Measurements from ENCODE around the gene STK4. TPM values are rescaled to one million over a fixed set of nuclear protein-coding genes. Genes with fewer than 3 reads are reported as not detected.

The STK4 gene
- total and polyA plus RNA-seq, 2 donors (not counting 3 experiments of a cell fraction or from before 2014, with no cell fraction given) = 9.1 to 29.6 TPM

DNA sequence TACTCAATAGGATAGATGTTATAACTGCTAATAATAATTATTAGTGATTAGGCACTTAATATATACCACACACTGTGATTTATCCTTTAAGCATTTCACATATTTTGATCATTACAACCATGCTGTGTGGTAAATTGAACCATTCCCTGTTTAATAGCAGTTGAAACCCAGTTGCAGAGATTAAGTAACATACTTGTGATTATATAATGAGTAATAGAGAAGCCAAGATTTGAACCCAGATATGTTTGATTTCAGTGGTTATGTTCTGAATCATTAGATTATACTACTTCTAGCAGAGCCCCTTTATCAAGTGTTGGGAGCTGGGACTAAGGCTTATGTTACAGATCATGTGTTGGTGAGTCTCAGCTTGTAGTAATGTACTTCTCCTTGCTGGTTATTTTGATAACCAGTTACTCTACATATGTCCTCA lies 44.1 kb downstream of the STK4 start:
- Histone ChIP-seq H3K4me1 (ENCODE audit: control insufficient read depth, extremely low read depth, insufficient read depth, low read length) (no peaks in the 10 kb centered on the region), H3K4me3 (replicated peaks in 1 of 3; ENCODE audit: insufficient read depth in 1 of 3, low read depth in 1 of 3, low read length in 3 of 3) (no peak overlapping the region), H3K4me2 (ENCODE audit: insufficient read depth, low read length) (no peak overlapping the region), H2AFZ (ENCODE audit: low read depth, low read length) (no peak overlapping the region), H3K79me2 (ENCODE audit: control insufficient read depth, insufficient read depth, low read length) (peaks cover 2% of the 10 kb centered on the region), H3K36me3 (ENCODE audit: control insufficient read depth in 2 of 2, extremely low read depth in 1 of 2, insufficient read depth in 2 of 2, low read length in 2 of 2) (peaks cover 0 to 3% of the 10 kb centered on the region in 2 experiments), H4K20me1 (replicated peaks; ENCODE audit: control insufficient read depth, extremely low read depth, insufficient read depth, low read length) (no peaks in the 10 kb centered on the region), H3K9ac (replicated peaks; ENCODE audit: extremely low read depth, insufficient read depth, low read length) (no peak overlapping the region), H3K9me1 (replicated peaks; ENCODE audit: control insufficient read depth, extremely low read depth, insufficient read depth, low read length) (no peaks in the 10 kb centered on the region), H3K27me3 (ENCODE audit: control insufficient read depth in 2 of 2, insufficient read depth in 2 of 2, low read length in 2 of 2) (no peaks in the 10 kb centered on the region), H3K27ac (ENCODE audit: insufficient read depth, low read depth, low read length) (no peak overlapping the region), H3K9me3 (replicated peaks; ENCODE audit: control insufficient read depth, insufficient read depth, low read length) (no peaks in the 10 kb centered on the region)
- intact Hi-C loops (cut with micrococcal nuclease) (loop anchor here (2.0 kb wide), 1 partner anchor 34 kb away; no protein-coding TSS in a partner anchor), dilution Hi-C loops (cut with MboI; ENCODE audit: extremely low pct_ligation_motif_present, low sequenced_read_pairs) (no loop called here)
- no TSS peak for BruUV-seq (replicated peaks)
- peak; percentile 10 for DNase-seq (ENCODE audit: low read depth, low spot score)
- no peak for FAIRE-seq
- no peak for TF ChIP-seq JUN (IDR thresholded peaks at IDR 0.05; ENCODE audit: borderline replicate concordance, insufficient read depth, insufficient read length, low read depth)
- peak; percentile 9 for TF ChIP-seq FOS (IDR thresholded peaks at IDR 0.05; ENCODE audit: borderline replicate concordance, insufficient read depth, low read length)
- peak; percentile 71 for TF ChIP-seq GATA2 (IDR thresholded peaks at IDR 0.05; ENCODE audit: insufficient read depth, insufficient read length, low read depth, low read length)
- ChIA-PET POLR2A (no interaction called here), CTCF (interaction anchor here (0.7 to 7.0 kb wide), 34 partner anchors 9 to 308 kb away, joined by 3 to 106 read pairs (median 5); partner anchors contain the start of gene KCNS1)

DNA sequence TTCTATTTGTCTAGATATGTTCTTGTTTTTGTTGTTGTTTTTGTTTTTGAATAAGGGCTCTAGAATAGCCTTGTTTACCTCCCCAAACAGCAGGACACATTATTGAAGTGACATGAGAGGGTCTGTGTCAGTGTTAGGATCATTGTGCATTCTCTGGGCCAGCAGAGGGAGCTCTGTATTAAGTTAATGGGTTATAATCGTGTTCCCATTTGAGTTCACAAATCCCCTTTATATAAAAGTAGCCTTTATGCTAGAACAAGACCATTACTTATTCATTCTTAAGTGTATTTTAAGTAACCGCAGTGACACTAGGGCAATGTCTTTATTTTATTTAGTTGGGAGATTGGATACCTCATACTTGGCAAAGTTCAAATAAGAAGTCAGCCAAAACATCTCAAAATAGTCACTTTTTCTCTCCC lies 44.8 kb downstream of the STK4 start:
- H3K4me3 ChIP-seq (replicated peaks in 1 of 3; ENCODE audit: insufficient read depth in 1 of 3, low read depth in 1 of 3, low read length in 3 of 3) = no peak overlapping the region
- ChIA-PET CTCF (interaction anchor here (0.7 to 7.0 kb wide), 36 partner anchors 8 to 760 kb away, joined by 3 to 106 read pairs (median 5); partner anchors contain the start of gene KCNS1), POLR2A (no interaction called here)
- H3K9ac ChIP-seq (replicated peaks; ENCODE audit: extremely low read depth, insufficient read depth, low read length) = no peak overlapping the region
- intact Hi-C loops (cut with micrococcal nuclease) (loop anchor here (1.0 to 2.0 kb wide), 6 partner anchors 34 to 280 kb away; partner anchors contain the start of gene STK4), dilution Hi-C loops (cut with MboI; ENCODE audit: extremely low pct_ligation_motif_present, low sequenced_read_pairs) (no loop called here)
- peaks cover 0 to 3% of the 10 kb centered on the region in 2 experiments for H3K36me3 ChIP-seq (ENCODE audit: control insufficient read depth in 2 of 2, extremely low read depth in 1 of 2, insufficient read depth in 2 of 2, low read length in 2 of 2)
- H3K79me2 ChIP-seq (ENCODE audit: control insufficient read depth, insufficient read depth, low read length) = peaks cover 2% of the 10 kb centered on the region
- no peaks in the 10 kb centered on the region for H4K20me1 ChIP-seq (replicated peaks; ENCODE audit: control insufficient read depth, extremely low read depth, insufficient read depth, low read length)
- no peaks in the 10 kb centered on the region for H3K9me3 ChIP-seq (replicated peaks; ENCODE audit: control insufficient read depth, insufficient read depth, low read length)
- DNase-seq (ENCODE audit: low read depth, low spot score) (peak; percentile 74), FAIRE-seq (no peak)
- no peak overlapping the region for H3K4me2 ChIP-seq (ENCODE audit: insufficient read depth, low read length)
- no peaks in the 10 kb centered on the region for H3K27me3 ChIP-seq (ENCODE audit: control insufficient read depth in 2 of 2, insufficient read depth in 2 of 2, low read length in 2 of 2)
- no peaks in the 10 kb centered on the region for H3K4me1 ChIP-seq (ENCODE audit: control insufficient read depth, extremely low read depth, insufficient read depth, low read length)
- H3K9me1 ChIP-seq (replicated peaks; ENCODE audit: control insufficient read depth, extremely low read depth, insufficient read depth, low read length) = no peaks in the 10 kb centered on the region
- H2AFZ ChIP-seq (ENCODE audit: low read depth, low read length) = no peak overlapping the region
- H3K27ac ChIP-seq (ENCODE audit: insufficient read depth, low read depth, low read length) = no peak overlapping the region
- BruUV-seq (replicated peaks) = no TSS peak
- TF ChIP-seq FOS (IDR thresholded peaks at IDR 0.05; ENCODE audit: borderline replicate concordance, insufficient read depth, low read length) = no peak
- TF ChIP-seq, protein P1, sequence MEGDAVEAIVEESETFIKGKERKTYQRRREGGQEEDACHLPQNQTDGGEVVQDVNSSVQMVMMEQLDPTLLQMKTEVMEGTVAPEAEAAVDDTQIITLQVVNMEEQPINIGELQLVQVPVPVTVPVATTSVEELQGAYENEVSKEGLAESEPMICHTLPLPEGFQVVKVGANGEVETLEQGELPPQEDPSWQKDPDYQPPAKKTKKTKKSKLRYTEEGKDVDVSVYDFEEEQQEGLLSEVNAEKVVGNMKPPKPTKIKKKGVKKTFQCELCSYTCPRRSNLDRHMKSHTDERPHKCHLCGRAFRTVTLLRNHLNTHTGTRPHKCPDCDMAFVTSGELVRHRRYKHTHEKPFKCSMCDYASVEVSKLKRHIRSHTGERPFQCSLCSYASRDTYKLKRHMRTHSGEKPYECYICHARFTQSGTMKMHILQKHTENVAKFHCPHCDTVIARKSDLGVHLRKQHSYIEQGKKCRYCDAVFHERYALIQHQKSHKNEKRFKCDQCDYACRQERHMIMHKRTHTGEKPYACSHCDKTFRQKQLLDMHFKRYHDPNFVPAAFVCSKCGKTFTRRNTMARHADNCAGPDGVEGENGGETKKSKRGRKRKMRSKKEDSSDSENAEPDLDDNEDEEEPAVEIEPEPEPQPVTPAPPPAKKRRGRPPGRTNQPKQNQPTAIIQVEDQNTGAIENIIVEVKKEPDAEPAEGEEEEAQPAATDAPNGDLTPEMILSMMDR (IDR thresholded peaks at IDR 0.05; ENCODE audit: extremely low read depth in 1 of 2, insufficient read depth in 1 of 2, low read depth in 1 of 2, low read length in 2 of 2) = peak; percentile 67 to 68

All from endothelial cell of umbilical vein (primary cell).